Fibroblast of lung (primary cell): ENCODE measurements around the gene ECI1. TPM values are rescaled to one million over a fixed set of nuclear protein-coding genes. Genes with fewer than 3 reads are reported as not detected.

Experiments
- DNase-seq, 2 donors: peaks; one replicate each; pipeline versions ENCODE4 v3.0.0 to v3.0.0-alpha.2; 2010; ENCODE audit warnings: low read depth in 2 of 2
- H2AFZ ChIP-seq: 2 replicates; pipeline ENCODE4 v1.5.1; 2012; ENCODE audit warnings: low read length, control low read depth, inconsistent platforms
- H3K27ac ChIP-seq: 2 replicates; pipeline ENCODE4 v1.5.1; 2011; ENCODE audit warnings: low read length, control low read depth; ENCODE audit not compliant: insufficient read depth
- H3K27me3 ChIP-seq: 2 replicates; pipeline ENCODE4 v1.5.1; 2011; ENCODE audit warnings: mild to moderate bottlenecking, low read length; ENCODE audit not compliant: control insufficient read depth, insufficient read depth
- H3K36me3 ChIP-seq: 2 replicates; pipeline ENCODE4 v1.5.1; 2011; ENCODE audit warnings: low read length; ENCODE audit not compliant: control insufficient read depth, insufficient read depth
- H3K4me1 ChIP-seq: 2 replicates; pipeline ENCODE4 v1.5.1; 2011; ENCODE audit warnings: low read length; ENCODE audit not compliant: control insufficient read depth, insufficient read depth; ENCODE audit errors: extremely low read depth
- H3K4me2 ChIP-seq: 2 replicates; pipeline ENCODE4 v1.5.1; 2011; ENCODE audit warnings: low read length, control low read depth; ENCODE audit not compliant: insufficient read depth; ENCODE audit errors: extremely low read depth
- H3K4me3 ChIP-seq, 4 experiments: fragments of 200-600 bp in 1 of 4; sonication (generic) in 1 of 4; replicated peaks in 1 of 4; 2 replicates each; pipeline ENCODE4 v1.5.1; 2011 to 2016; ENCODE audit warnings: low read length in 4 of 4, low read depth in 3 of 4, mild to moderate bottlenecking in 3 of 4, control low read depth in 2 of 4, inconsistent platforms in 1 of 4, mixed read lengths in 1 of 4; ENCODE audit not compliant: insufficient read depth in 1 of 4; ENCODE audit errors: control extremely low read depth in 1 of 4
- H3K79me2 ChIP-seq: 2 replicates; pipeline ENCODE4 v1.5.1; 2012; ENCODE audit warnings: mild to moderate bottlenecking, low read length, inconsistent platforms; ENCODE audit not compliant: control insufficient read depth, insufficient read depth
- H3K9ac ChIP-seq: 2 replicates; pipeline ENCODE4 v1.5.1; 2011; ENCODE audit warnings: mild to moderate bottlenecking, low read length, control low read depth; ENCODE audit not compliant: insufficient read depth
- H3K9me3 ChIP-seq: 2 replicates; pipeline ENCODE4 v1.5.1; 2012; ENCODE audit warnings: low read depth, low read length; ENCODE audit not compliant: control insufficient read depth, insufficient read depth
- H4K20me1 ChIP-seq: 2 replicates; pipeline ENCODE4 v1.5.1; 2011; ENCODE audit warnings: low read length; ENCODE audit not compliant: control insufficient read depth, insufficient read depth; ENCODE audit errors: extremely low read depth
- EZH2 ChIP-seq: IDR thresholded peaks from 2 replicates; pipeline ENCODE4 v1.5.1; 2012; ENCODE audit warnings: low read length, control low read depth, mild to moderate bottlenecking; ENCODE audit errors: missing control alignments
- polyA plus RNA-seq, 2 donors: library from polyadenylated mRNA; depleted of rRNA in 1 of 2; stranded (reverse) in 1 of 2; unstranded in 1 of 2; fragments of >200 nt; gene quantifications; 2 replicates each; pipeline ENCODE4 v1.2.1, GENCODE V29; 2011 to 2012; ENCODE audit warnings: missing spikeins in 1 of 2
- total RNA-seq: library from RNA; depleted of rRNA; stranded (reverse); fragments of >200 nt; gene quantifications from 2 replicates; pipeline ENCODE4 v1.2.1, GENCODE V29; 2014
- TF ChIP-seq, protein P1 (sequence below), 2 donors: IDR thresholded peaks in 1 of 2; conservative IDR thresholded peaks in 1 of 2; 1 replicate in 1 of 2; 2 replicates in 1 of 2; pipeline ENCODE4 v1.5.1; 2011 to 2012; ENCODE audit warnings: low read length in 2 of 2, control low read depth in 1 of 2, inconsistent platforms in 1 of 2, low read depth in 1 of 2, mild to moderate bottlenecking in 1 of 2

Gene ECI1
- total and polyA plus RNA-seq, 2 donors (not counting 1 experiment from before 2014, with no cell fraction given) = 18.8 to 35.8 TPM

GRCh38 chr16:2229632-2230250 is 21.6 kb downstream of the ECI1 start:
- Histone ChIP-seq H2AFZ (no peak overlapping the region), H4K20me1 (no peaks in the 10 kb centered on the region), H3K4me2 (no peak overlapping the region), H3K9ac (no peak overlapping the region), H3K4me1 (peaks cover 2% of the 10 kb centered on the region), H3K27me3 (no peaks in the 10 kb centered on the region), H3K9me3 (no peaks in the 10 kb centered on the region), H3K27ac (no peak overlapping the region), H3K4me3 (no peak overlapping the region), H3K79me2 (peaks cover 29% of the 10 kb centered on the region), H3K36me3 (peaks cover 32% of the 10 kb centered on the region)
- DNase-seq = no peak
- TF ChIP-seq, protein P1, sequence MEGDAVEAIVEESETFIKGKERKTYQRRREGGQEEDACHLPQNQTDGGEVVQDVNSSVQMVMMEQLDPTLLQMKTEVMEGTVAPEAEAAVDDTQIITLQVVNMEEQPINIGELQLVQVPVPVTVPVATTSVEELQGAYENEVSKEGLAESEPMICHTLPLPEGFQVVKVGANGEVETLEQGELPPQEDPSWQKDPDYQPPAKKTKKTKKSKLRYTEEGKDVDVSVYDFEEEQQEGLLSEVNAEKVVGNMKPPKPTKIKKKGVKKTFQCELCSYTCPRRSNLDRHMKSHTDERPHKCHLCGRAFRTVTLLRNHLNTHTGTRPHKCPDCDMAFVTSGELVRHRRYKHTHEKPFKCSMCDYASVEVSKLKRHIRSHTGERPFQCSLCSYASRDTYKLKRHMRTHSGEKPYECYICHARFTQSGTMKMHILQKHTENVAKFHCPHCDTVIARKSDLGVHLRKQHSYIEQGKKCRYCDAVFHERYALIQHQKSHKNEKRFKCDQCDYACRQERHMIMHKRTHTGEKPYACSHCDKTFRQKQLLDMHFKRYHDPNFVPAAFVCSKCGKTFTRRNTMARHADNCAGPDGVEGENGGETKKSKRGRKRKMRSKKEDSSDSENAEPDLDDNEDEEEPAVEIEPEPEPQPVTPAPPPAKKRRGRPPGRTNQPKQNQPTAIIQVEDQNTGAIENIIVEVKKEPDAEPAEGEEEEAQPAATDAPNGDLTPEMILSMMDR (conservative IDR thresholded peaks at IDR 0.05 in 1 of 2, IDR thresholded peaks at IDR 0.05 in 1 of 2; ENCODE audit: low read depth in 1 of 2, low read length in 2 of 2) = no peak
- TF ChIP-seq EZH2 = no peak

DNA sequence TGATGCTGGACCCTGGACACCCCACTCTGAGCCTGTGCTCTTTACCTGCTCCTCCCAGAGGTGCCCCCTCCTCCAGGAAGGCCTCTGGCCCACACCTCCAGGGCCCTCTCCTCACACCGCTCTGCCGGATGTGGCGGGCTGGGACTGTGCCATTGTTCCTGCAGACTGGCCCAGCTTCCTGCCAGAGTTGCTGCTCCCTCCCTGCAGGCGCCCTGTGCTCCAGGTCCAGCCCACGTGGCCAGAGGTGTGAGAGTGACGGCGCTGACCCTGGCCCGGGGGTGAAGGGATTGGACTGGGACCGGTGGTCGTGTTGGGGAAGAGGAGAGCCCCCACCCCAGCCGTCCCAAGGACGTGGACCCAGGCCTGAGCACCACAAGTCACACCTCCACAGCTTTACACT is 22.3 kb downstream of the ECI1 start:
- no peaks in the 10 kb centered on the region for H4K20me1 ChIP-seq
- TF ChIP-seq, protein P1 (conservative IDR thresholded peaks at IDR 0.05 in 1 of 2, IDR thresholded peaks at IDR 0.05 in 1 of 2; ENCODE audit: low read depth in 1 of 2, low read length in 2 of 2) = no peak
- TF ChIP-seq EZH2 = no peak
- no peak for DNase-seq

DNA sequence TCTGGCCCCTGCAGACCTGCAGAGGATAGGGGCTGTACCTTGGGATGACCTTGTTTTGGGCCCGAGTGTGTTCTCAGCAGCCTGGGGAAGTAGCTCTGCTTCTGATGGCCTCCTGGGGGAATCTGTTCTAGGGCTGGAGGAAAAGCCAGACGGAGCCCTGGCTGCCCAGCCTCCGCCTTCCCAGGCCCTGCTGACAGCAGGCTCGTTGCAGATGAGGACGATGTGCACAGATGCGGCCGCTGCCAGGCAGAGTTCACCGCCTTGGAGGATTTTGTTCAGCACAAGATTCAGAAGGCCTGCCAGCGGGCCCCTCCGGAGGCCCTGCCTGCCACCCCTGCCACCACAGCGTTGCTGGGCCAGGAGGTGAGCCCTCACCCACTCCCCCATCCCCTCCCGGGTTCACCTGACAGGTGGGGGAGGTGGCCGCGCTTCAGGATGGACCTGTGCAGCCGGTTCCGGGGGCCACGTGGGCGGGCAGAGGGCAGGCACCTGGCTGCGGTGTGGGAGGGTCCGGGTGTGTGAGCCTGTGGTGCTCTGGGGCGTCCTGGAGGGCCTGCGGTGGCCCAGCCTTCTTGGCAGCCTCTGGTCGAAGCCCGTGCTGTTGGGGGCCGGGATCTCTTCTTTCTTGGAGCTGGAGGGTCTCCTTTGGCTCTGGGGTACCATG is 23.1 kb downstream of the ECI1 start:
- Histone ChIP-seq H3K9ac (no peak overlapping the region), H3K4me1 (peaks cover 2% of the 10 kb centered on the region), H3K4me3 (no peak overlapping the region), H3K4me2 (no peak overlapping the region), H2AFZ (no peak overlapping the region), H4K20me1 (no peaks in the 10 kb centered on the region), H3K79me2 (peaks cover 40% of the 10 kb centered on the region), H3K36me3 (peaks cover 24% of the 10 kb centered on the region), H3K27me3 (no peaks in the 10 kb centered on the region), H3K9me3 (no peaks in the 10 kb centered on the region), H3K27ac (no peak overlapping the region)
- no peak for DNase-seq
- TF ChIP-seq EZH2 = no peak
- TF ChIP-seq, protein P1 (conservative IDR thresholded peaks at IDR 0.05 in 1 of 2, IDR thresholded peaks at IDR 0.05 in 1 of 2; ENCODE audit: low read depth in 1 of 2, low read length in 2 of 2) = no peak

More for the DNA sequence above, 22.3 kb downstream of the ECI1 start:
- Histone ChIP-seq H3K36me3 (peaks cover 27% of the 10 kb centered on the region), H2AFZ (no peak overlapping the region), H3K9ac (no peak overlapping the region), H3K27me3 (no peaks in the 10 kb centered on the region), H3K79me2 (peaks cover 35% of the 10 kb centered on the region), H3K4me3 (no peak overlapping the region), H3K27ac (no peak overlapping the region), H3K4me2 (no peak overlapping the region), H3K4me1 (peaks cover 2% of the 10 kb centered on the region), H3K9me3 (no peaks in the 10 kb centered on the region)
